ENCODE data around the gene NUMB.

Gene NUMB

DNA sequence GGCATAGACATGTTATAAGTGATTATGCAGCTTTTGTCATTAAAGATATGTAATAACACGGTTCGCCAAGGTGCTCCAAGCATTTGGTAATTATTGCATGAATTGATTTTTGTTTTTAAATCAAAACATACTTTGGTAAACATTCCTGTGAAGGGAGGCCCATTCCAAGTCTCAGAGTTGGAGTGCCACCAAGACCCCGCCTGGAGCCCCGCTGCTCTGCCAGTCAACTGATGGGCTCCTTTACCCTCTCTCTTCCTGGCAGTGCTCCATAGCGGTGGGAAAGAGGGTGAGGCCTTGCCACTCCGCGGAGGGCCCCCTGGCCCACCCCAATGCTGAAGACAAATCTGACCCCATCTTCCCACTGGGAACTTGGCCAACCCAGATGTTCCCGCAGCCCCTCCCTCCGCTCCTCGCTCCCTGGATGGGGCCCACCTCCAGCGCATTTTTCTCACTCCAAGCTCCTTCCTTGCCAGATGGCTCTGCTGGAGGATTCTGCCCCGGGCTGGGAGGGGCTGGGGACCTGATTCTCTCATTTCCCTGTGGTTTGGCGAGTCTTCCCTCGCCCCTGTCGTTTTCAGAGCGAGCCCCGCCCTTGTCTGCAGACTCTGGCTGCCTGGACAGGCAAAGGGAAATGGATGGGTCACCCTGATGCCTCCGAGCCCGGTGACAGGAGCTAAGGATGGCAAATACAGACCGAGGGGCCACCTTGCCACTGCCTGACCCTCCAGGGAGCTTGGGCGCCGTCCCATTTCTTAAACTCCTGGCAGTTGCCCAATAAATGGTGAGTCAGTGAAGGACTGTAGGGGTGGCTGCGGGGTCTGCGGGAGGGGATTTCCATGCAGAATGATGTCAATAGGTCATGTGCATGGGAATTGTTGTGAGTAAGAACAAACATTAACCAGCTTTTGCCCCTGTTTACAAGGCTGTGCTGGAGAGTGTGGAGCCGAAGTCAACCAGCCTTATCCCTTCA is 230.2 kb downstream of the NUMB start:
- DNase-seq = no peak

DNA sequence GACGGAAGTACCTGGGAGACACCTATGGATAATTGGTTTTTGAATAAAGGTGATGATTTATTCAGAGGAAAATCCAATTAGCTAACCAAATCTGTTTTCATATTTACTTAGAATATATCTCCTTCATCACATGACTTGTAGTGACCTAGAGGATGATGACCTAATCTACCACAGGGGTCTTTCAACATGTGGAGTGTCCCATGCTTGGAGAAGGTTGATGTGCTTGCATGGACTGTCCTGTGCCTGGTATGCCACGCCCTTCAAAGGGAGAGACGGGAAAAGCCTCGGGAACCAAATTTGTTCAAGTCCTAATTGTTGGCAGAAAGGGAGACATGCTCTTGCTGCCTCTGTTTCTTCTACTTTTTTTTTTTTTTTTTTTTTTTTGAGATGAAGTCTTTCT is 232.8 kb downstream of the NUMB start:
- DNase-seq = no peak
